GM12878 (cell line): ENCODE data around the gene ECI1.
A peak's percentile ranks its signal among the peaks of the same experiment; 100 is the strongest.

Source experiments
- ATF3 ChIP-seq: IDR thresholded peaks from 2 replicates; pipeline ENCODE4 v1.6.1; 2011; ENCODE audit warnings: low read depth, mild to moderate bottlenecking, low read length, moderate library complexity, borderline replicate concordance; ENCODE audit errors: extremely low read depth
- CTCF ChIP-seq, 3 experiments: IDR thresholded peaks in 2 of 3; conservative IDR thresholded peaks in 1 of 3; 2 replicates each; pipeline ENCODE4 v1.5.1; 2011; ENCODE audit warnings: low read depth in 3 of 3, low read length in 3 of 3, mild to moderate bottlenecking in 3 of 3, control low read depth in 2 of 3, moderate library complexity in 2 of 3, inconsistent platforms in 1 of 3, mixed read lengths in 1 of 3; ENCODE audit not compliant: control insufficient read depth in 2 of 3, insufficient read depth in 1 of 3; ENCODE audit errors: extremely low read depth in 1 of 3
- EP300 ChIP-seq, 2 experiments: fragments of 150-350 bp in 1 of 2; IDR thresholded peaks; 2 replicates each; pipeline ENCODE4 v1.6.1; 2011 to 2012; ENCODE audit warnings: low read depth in 2 of 2, low read length in 2 of 2, borderline replicate concordance in 1 of 2, improper control_type of control experiment in 1 of 2, inconsistent platforms in 1 of 2; ENCODE audit not compliant: control insufficient read depth in 1 of 2
- EZH2 ChIP-seq: IDR thresholded peaks from 2 replicates; pipeline ENCODE4 v1.6.1; 2012; ENCODE audit warnings: low read depth, mild to moderate bottlenecking, control low read depth, inconsistent platforms, low read length, borderline replicate concordance; ENCODE audit not compliant: control insufficient read depth
- TCF7 ChIP-seq: IDR thresholded peaks from 2 replicates; pipeline ENCODE4 v1.6.1; 2014; ENCODE audit warnings: antibody characterized with exemption, borderline replicate concordance
- TF ChIP-seq, protein P1 (sequence below): IDR thresholded peaks from 2 replicates; pipeline ENCODE4 v1.6.1; 2012; ENCODE audit warnings: low read depth, low read length, improper control_type of control experiment

GRCh38 chr16:2194852-2195321 lies 56.5 kb downstream of the ECI1 start:
- TF ChIP-seq, protein P1, sequence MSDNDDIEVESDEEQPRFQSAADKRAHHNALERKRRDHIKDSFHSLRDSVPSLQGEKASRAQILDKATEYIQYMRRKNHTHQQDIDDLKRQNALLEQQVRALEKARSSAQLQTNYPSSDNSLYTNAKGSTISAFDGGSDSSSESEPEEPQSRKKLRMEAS: no peak
- TF ChIP-seq EZH2 (no peak), TCF7 (no peak), ATF3 (no peak), EP300 (IDR thresholded peaks at IDR 0.05; ENCODE audit: borderline replicate concordance in 1 of 2, control insufficient read depth in 1 of 2, low read depth in 2 of 2, low read length in 2 of 2) (no peak), CTCF (IDR thresholded peaks at IDR 0.05 in 2 of 3, conservative IDR thresholded peaks at IDR 0.05 in 1 of 3; ENCODE audit: control insufficient read depth in 2 of 3, extremely low read depth in 1 of 3, insufficient read depth in 1 of 3, low read depth in 3 of 3, low read length in 3 of 3) (peak; percentile 43 to 65 (median 48))
